Suprapubic skin (tissue), 4 donors: ENCODE measurements around the gene UBE2Z.

Experiments
- EP300 ChIP-seq: sonication (generic); formaldehyde crosslinking; IDR thresholded peaks from one replicate; pipeline ENCODE4 v1.6.1; 2017; ENCODE audit warnings: antibody characterized with exemption
- POLR2A ChIP-seq, 2 donors: fragments of 450-650 bp; IDR thresholded peaks; one replicate each; pipeline ENCODE4 v1.6.1; 2017; ENCODE audit warnings: antibody characterized with exemption in 2 of 2, mild to moderate bottlenecking in 2 of 2, moderate library complexity in 2 of 2
- POLR2AphosphoS5 ChIP-seq, 3 donors: sonication (generic); formaldehyde crosslinking; IDR thresholded peaks; one replicate each; pipeline ENCODE4 v1.6.1; 2017; ENCODE audit warnings: antibody characterized with exemption in 3 of 3
- TF ChIP-seq, protein P1 (sequence below), 2 donors: fragments of 200-600 bp in 1 of 2; fragments of 450-650 bp in 1 of 2; sonication (generic) in 1 of 2; IDR thresholded peaks; one replicate each; pipeline ENCODE4 v1.5.1; 2016 to 2019; ENCODE audit warnings: antibody characterized with exemption in 2 of 2, mild to moderate bottlenecking in 1 of 2, moderate library complexity in 1 of 2

DNA sequence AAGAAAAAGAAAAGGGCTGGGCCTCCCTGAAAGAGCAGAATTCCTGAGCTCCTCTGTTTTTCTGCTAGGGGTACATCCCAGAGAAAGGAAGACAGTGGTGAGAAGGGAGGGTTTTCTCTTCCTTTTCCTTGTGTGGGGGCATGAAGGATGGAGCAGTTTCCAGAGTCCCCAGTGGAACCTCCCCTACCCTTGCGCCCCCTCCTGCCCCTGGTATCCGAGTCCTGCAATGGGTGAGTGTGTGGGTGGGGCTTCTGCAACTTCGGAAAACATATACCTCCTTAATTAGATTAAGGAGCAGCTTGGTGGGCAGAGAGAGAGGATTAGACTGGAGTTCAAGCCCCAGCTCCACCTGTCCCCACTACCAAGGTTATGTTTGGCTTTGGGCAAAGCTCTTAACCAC is 65.6 kb downstream of the UBE2Z start:
- TF ChIP-seq POLR2A (IDR thresholded peaks at IDR 0.05) (no peak), POLR2AphosphoS5 (IDR thresholded peaks at IDR 0.05) (no peak), EP300 (no peak)
- TF ChIP-seq, protein P1, sequence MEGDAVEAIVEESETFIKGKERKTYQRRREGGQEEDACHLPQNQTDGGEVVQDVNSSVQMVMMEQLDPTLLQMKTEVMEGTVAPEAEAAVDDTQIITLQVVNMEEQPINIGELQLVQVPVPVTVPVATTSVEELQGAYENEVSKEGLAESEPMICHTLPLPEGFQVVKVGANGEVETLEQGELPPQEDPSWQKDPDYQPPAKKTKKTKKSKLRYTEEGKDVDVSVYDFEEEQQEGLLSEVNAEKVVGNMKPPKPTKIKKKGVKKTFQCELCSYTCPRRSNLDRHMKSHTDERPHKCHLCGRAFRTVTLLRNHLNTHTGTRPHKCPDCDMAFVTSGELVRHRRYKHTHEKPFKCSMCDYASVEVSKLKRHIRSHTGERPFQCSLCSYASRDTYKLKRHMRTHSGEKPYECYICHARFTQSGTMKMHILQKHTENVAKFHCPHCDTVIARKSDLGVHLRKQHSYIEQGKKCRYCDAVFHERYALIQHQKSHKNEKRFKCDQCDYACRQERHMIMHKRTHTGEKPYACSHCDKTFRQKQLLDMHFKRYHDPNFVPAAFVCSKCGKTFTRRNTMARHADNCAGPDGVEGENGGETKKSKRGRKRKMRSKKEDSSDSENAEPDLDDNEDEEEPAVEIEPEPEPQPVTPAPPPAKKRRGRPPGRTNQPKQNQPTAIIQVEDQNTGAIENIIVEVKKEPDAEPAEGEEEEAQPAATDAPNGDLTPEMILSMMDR (IDR thresholded peaks at IDR 0.05) = no peak
